A549 (cell line): Measurements from ENCODE around the gene AKAP6.

Source experiments
- CTCF ChIP-seq: fragments of >200 bp; sonication (Bioruptor Twin); formaldehyde crosslinking; IDR thresholded peaks from 3 replicates; pipeline ENCODE4 v1.5.1; 2016
- MAX ChIP-seq: IDR thresholded peaks from 2 replicates; pipeline ENCODE4 v1.6.1; 2012
- POLR2A ChIP-seq: IDR thresholded peaks from 2 replicates; pipeline ENCODE4 v1.6.1; 2012; ENCODE audit warnings: mild to moderate bottlenecking, low read length

- no peak for TF ChIP-seq CTCF
- no peak for TF ChIP-seq POLR2A
- no peak for TF ChIP-seq MAX
Measured at GRCh38 chr14:32422440-32422839, 93.3 kb downstream of the AKAP6 start.
